OCI-LY7 (cell line): ENCODE data around the gene ZP4. TPM values are rescaled to one million over a fixed set of nuclear protein-coding genes. Genes with fewer than 3 reads are reported as not detected.

Experiments
- BruUV-seq: library from RNA; stranded (reverse); fragments of 400-500 nt; replicated peaks from 2 replicates; lab custom pipeline; 2021; lab: Mats Ljungman, UMichigan
- CTCF ChIA-PET: fragments of 300-600 bp; sonication (Branson Sonifier 250); formaldehyde crosslinking; loops from one replicate; lab custom pipeline; 2022; ENCODE audit warnings: antibody characterized with exemption; ENCODE audit not compliant: unreplicated experiment; lab: Charles Lee
- POLR2A ChIA-PET: fragments of 300-600 bp; sonication (Branson Sonifier 250); formaldehyde crosslinking; loops from one replicate; lab custom pipeline; 2022; ENCODE audit warnings: antibody characterized with exemption; lab: Charles Lee
- DNase-seq: peaks from one replicate; pipeline ENCODE4 v3.0.0-alpha.2; 2015; ENCODE audit warnings: low spot score
- H2AFZ ChIP-seq: fragments of 200-600 bp; sonication (generic), shearing (Covaris generic); 2 replicates; pipeline ENCODE4 v1.6.1; 2014; ENCODE audit warnings: mild to moderate bottlenecking, antibody characterized with exemption, low read length, moderate library complexity
- H3K27ac ChIP-seq: fragments of 200-600 bp; sonication (generic); 2 replicates; pipeline ENCODE4 v1.5.1; 2014; ENCODE audit warnings: mixed run types, low read depth, mild to moderate bottlenecking, moderate library complexity, low read length, inconsistent platforms; ENCODE audit not compliant: poor library complexity, severe bottlenecking
- H3K36me3 ChIP-seq: fragments of 200-600 bp; sonication (generic); 2 replicates; pipeline ENCODE4 v1.6.1; 2014; ENCODE audit warnings: mild to moderate bottlenecking, antibody characterized with exemption, low read length, moderate library complexity, mixed read lengths; ENCODE audit not compliant: insufficient read depth
- H3K4me1 ChIP-seq: fragments of 200-600 bp; sonication (generic); 2 replicates; pipeline ENCODE4 v1.5.1; 2014; ENCODE audit warnings: mild to moderate bottlenecking, low read length; ENCODE audit not compliant: insufficient read depth, poor library complexity, severe bottlenecking
- H3K4me2 ChIP-seq: fragments of 200-600 bp; sonication (generic); 2 replicates; pipeline ENCODE4 v1.6.1; 2014; ENCODE audit warnings: mild to moderate bottlenecking, low read length
- H3K4me3 ChIP-seq: fragments of 200-600 bp; sonication (generic); 2 replicates; pipeline ENCODE4 v1.5.1; 2014; ENCODE audit warnings: mild to moderate bottlenecking, low read depth, low read length; ENCODE audit not compliant: poor library complexity, severe bottlenecking
- H3K79me2 ChIP-seq: fragments of 200-600 bp; sonication (generic); 2 replicates; pipeline ENCODE4 v1.6.1; 2016; ENCODE audit warnings: low read depth, mild to moderate bottlenecking, low read length, moderate library complexity, mixed read lengths; ENCODE audit not compliant: insufficient read depth
- H3K9me2 ChIP-seq: fragments of 200-600 bp; sonication (generic); 2 replicates; pipeline ENCODE4 v1.6.1; 2016; ENCODE audit warnings: mild to moderate bottlenecking, low read length, mixed read lengths; ENCODE audit not compliant: insufficient read depth
- H3K9me3 ChIP-seq: fragments of 200-600 bp; sonication (generic); 2 replicates; pipeline ENCODE4 v1.6.1; 2014; ENCODE audit warnings: mild to moderate bottlenecking, mixed run types, low read length, mixed read lengths
- H4K20me1 ChIP-seq: fragments of 200-600 bp; sonication (generic); 2 replicates; pipeline ENCODE4 v1.6.1; 2014; ENCODE audit warnings: mild to moderate bottlenecking, antibody characterized with exemption, low read length, moderate library complexity, mixed read lengths; ENCODE audit not compliant: insufficient read depth
- EZH2phosphoT487 ChIP-seq: fragments of 200-600 bp; sonication (generic); IDR thresholded peaks from 2 replicates; pipeline ENCODE4 v1.6.1; 2018; ENCODE audit warnings: low read depth, borderline replicate concordance, mild to moderate bottlenecking, mixed run types, antibody characterized with exemption, low read length, moderate library complexity, mixed read lengths
- intact Hi-C: fragments of 100-400 bp; cut with micrococcal nuclease; formaldehyde crosslinking; loops from one replicate; pipeline ENCODE4 v1.10.0; 2022; ENCODE audit not compliant: unreplicated experiment
- total RNA-seq, 2 experiments: library from RNA; depleted of rRNA in 1 of 2; stranded (reverse); fragments of >200 nt in 1 of 2; shearing (Covaris generic) in 1 of 2; gene quantifications; 2 replicates each; pipeline ENCODE4 v1.2.3, GENCODE V29; 2014 to 2022
- TF ChIP-seq, protein P1 (sequence below): fragments of 200-600 bp; sonication (generic); conservative IDR thresholded peaks from 2 replicates; pipeline ENCODE4 v1.5.1; 2014; ENCODE audit warnings: mild to moderate bottlenecking, antibody characterized with exemption, low read length, moderate library complexity, mixed read lengths

The ZP4 gene
- total RNA-seq, 2 experiments from 2014 or later = not detected

GRCh38 chr1:237868817-237869600 is 21.7 kb downstream of the ZP4 start:
- Histone ChIP-seq H4K20me1 (no peaks in the 10 kb centered on the region), H3K4me1 (no peaks in the 10 kb centered on the region), H3K9me3 (no peaks in the 10 kb centered on the region), H3K27ac (no peak overlapping the region), H2AFZ (no peak overlapping the region), H3K9me2 (no peaks in the 10 kb centered on the region), H3K4me3 (no peak overlapping the region), H3K36me3 (no peaks in the 10 kb centered on the region), H3K4me2 (no peak overlapping the region), H3K79me2 (no peaks in the 10 kb centered on the region)
- ChIA-PET CTCF (no interaction called here), POLR2A (interaction anchor here (0.6 kb wide), 1 partner anchor 116 kb away, joined by 3 read pairs; no protein-coding TSS in a partner anchor)
- no peak for TF ChIP-seq EZH2phosphoT487
- TF ChIP-seq, protein P1, sequence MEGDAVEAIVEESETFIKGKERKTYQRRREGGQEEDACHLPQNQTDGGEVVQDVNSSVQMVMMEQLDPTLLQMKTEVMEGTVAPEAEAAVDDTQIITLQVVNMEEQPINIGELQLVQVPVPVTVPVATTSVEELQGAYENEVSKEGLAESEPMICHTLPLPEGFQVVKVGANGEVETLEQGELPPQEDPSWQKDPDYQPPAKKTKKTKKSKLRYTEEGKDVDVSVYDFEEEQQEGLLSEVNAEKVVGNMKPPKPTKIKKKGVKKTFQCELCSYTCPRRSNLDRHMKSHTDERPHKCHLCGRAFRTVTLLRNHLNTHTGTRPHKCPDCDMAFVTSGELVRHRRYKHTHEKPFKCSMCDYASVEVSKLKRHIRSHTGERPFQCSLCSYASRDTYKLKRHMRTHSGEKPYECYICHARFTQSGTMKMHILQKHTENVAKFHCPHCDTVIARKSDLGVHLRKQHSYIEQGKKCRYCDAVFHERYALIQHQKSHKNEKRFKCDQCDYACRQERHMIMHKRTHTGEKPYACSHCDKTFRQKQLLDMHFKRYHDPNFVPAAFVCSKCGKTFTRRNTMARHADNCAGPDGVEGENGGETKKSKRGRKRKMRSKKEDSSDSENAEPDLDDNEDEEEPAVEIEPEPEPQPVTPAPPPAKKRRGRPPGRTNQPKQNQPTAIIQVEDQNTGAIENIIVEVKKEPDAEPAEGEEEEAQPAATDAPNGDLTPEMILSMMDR = no peak
- intact Hi-C loops = no loop called here
- BruUV-seq = no TSS peak
- DNase-seq = no peak

DNA sequence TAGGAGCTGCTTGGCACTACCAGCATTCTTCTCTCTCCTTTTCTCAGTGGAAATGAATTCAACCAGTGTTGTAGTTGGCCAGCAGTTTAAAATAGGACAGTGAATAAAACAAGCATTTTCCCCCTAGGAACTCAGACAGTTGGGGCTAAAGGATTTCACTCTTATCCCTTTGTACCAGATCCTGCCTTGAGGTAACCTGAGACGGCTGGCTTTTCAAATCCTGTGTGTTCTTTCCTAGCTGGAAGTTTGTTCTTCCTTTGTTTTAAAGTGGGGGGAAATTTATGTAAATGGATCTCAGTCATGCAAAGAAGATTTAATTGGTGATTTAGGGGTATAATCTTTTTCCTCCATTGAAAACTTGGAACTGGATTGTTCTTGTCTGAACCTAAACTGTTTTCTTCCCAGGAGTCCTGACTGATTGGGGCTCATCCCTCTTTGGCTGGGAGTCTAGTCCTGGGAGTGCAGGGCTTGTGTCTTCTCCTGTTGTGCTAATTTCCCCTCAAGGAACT is 23.3 kb downstream of the ZP4 start:
- CTCF ChIA-PET = no interaction called here
- H3K79me2 ChIP-seq = no peaks in the 10 kb centered on the region
- intact Hi-C loops = no loop called here
- no peaks in the 10 kb centered on the region for H3K36me3 ChIP-seq
- H3K9me3 ChIP-seq = no peaks in the 10 kb centered on the region
- H3K9me2 ChIP-seq = no peaks in the 10 kb centered on the region
- H3K4me2 ChIP-seq = no peak overlapping the region
- POLR2A ChIA-PET = interaction anchor here (0.6 kb wide), 1 partner anchor 688 kb away, joined by 3 read pairs; no protein-coding TSS in a partner anchor
- no peak for DNase-seq
- H3K4me1 ChIP-seq = no peaks in the 10 kb centered on the region
- H2AFZ ChIP-seq = no peak overlapping the region
- no peak overlapping the region for H3K4me3 ChIP-seq
- TF ChIP-seq EZH2phosphoT487 = no peak
- TF ChIP-seq, protein P1 = no peak
- no TSS peak for BruUV-seq
- no peaks in the 10 kb centered on the region for H4K20me1 ChIP-seq
- H3K27ac ChIP-seq = no peak overlapping the region
